Measurements from ENCODE around the gene LRMDA. TPM values are rescaled to one million over a fixed set of nuclear protein-coding genes. Genes with fewer than 3 reads are reported as not detected.

The LRMDA gene
- total RNA-seq, 4 donors from 2014 or later, result 1.4 to 23.1 (median 3.6) TPM

GRCh38 chr10:76447578-76447977 is 1016.2 kb downstream of the LRMDA start:
- no peak for DNase-seq
- Histone ChIP-seq H3K36me3 (no peaks in the 10 kb centered on the region), H3K4me1 (peaks cover 0 to 4% (median 0%) of the 10 kb centered on the region in 4 donors), H3K27ac (no peak overlapping the region), H3K27me3 (no peaks in the 10 kb centered on the region), H3K9me3 (no peaks in the 10 kb centered on the region), H3K4me3 (no peak overlapping the region)
- TF ChIP-seq, protein P1, sequence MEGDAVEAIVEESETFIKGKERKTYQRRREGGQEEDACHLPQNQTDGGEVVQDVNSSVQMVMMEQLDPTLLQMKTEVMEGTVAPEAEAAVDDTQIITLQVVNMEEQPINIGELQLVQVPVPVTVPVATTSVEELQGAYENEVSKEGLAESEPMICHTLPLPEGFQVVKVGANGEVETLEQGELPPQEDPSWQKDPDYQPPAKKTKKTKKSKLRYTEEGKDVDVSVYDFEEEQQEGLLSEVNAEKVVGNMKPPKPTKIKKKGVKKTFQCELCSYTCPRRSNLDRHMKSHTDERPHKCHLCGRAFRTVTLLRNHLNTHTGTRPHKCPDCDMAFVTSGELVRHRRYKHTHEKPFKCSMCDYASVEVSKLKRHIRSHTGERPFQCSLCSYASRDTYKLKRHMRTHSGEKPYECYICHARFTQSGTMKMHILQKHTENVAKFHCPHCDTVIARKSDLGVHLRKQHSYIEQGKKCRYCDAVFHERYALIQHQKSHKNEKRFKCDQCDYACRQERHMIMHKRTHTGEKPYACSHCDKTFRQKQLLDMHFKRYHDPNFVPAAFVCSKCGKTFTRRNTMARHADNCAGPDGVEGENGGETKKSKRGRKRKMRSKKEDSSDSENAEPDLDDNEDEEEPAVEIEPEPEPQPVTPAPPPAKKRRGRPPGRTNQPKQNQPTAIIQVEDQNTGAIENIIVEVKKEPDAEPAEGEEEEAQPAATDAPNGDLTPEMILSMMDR (IDR thresholded peaks at IDR 0.05), result no peak
- TF ChIP-seq POLR2A (IDR thresholded peaks at IDR 0.05), result no peak

GRCh38 chr10:76451911-76452310 is 1020.5 kb downstream of the LRMDA start:
- TF ChIP-seq POLR2A (IDR thresholded peaks at IDR 0.05), result no peak
- TF ChIP-seq, protein P1 (IDR thresholded peaks at IDR 0.05), result no peak
- no peaks in the 10 kb centered on the region for H3K4me1 ChIP-seq
- H3K9me3 ChIP-seq, result no peaks in the 10 kb centered on the region
- no peak overlapping the region for H3K4me3 ChIP-seq
- DNase-seq, result no peak
- H3K36me3 ChIP-seq, result no peaks in the 10 kb centered on the region
- H3K27me3 ChIP-seq, result no peaks in the 10 kb centered on the region
- H3K27ac ChIP-seq, result no peak overlapping the region

GRCh38 chr10:76453332-76453731 is 1021.9 kb downstream of the LRMDA start:
- Histone ChIP-seq H3K27me3 (no peaks in the 10 kb centered on the region), H3K4me3 (no peak overlapping the region), H3K4me1 (no peaks in the 10 kb centered on the region), H3K9me3 (no peaks in the 10 kb centered on the region), H3K36me3 (no peaks in the 10 kb centered on the region), H3K27ac (no peak overlapping the region)
- TF ChIP-seq POLR2A (IDR thresholded peaks at IDR 0.05), result no peak
- TF ChIP-seq, protein P1 (IDR thresholded peaks at IDR 0.05), result no peak
- DNase-seq, result no peak

DNA sequence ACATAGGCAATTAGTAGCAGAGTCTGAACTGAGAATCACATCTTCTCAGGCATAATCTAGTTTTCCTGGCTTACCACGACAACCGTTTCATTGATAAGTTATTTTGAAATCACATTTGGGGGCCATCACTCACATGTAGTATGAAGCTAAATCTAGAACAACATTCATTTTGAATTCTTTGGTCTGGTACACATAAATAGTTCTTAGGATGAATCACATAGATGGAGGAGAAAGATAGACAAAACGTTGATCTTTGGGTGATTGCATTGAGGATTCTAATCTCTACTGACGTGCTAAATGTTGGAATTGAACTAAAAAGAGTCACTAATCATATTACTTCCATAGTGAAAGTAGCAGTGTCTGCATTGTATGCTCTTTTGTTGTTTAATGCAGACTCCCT is 1022.6 kb downstream of the LRMDA start:
- Histone ChIP-seq H3K27ac (peak overlapping the region in 1 of 4 donors; percentile 28), H3K4me1 (no peaks in the 10 kb centered on the region), H3K9me3 (no peaks in the 10 kb centered on the region), H3K27me3 (no peaks in the 10 kb centered on the region), H3K36me3 (no peaks in the 10 kb centered on the region), H3K4me3 (no peak overlapping the region)
- DNase-seq, result no peak
- no peak for TF ChIP-seq POLR2A (IDR thresholded peaks at IDR 0.05)
- TF ChIP-seq, protein P1 (IDR thresholded peaks at IDR 0.05), result no peak

- DNase-seq, result no peak
- Histone ChIP-seq H3K9me3 (no peaks in the 10 kb centered on the region), H3K4me3 (no peak overlapping the region), H3K27me3 (no peaks in the 10 kb centered on the region), H3K27ac (peak overlapping the region in 1 of 4 donors; percentile 28), H3K4me1 (peaks cover 0 to 4% (median 0%) of the 10 kb centered on the region in 4 donors), H3K36me3 (no peaks in the 10 kb centered on the region)
- TF ChIP-seq, protein P1 (IDR thresholded peaks at IDR 0.05), result no peak
- TF ChIP-seq POLR2A (IDR thresholded peaks at IDR 0.05), result no peak
These were observed 1023.2 kb downstream of the LRMDA start for GRCh38 chr10:76454506-76455140.
